ENCODE measurements around the gene HOOK1. TPM values are rescaled to one million over a fixed set of nuclear protein-coding genes. Genes with fewer than 3 reads are reported as not detected.

The HOOK1 gene
- total RNA-seq, 2 experiments from 2014 or later, result 18.1 to 19.4 TPM

- Histone ChIP-seq H3K4me1 (ENCODE audit: insufficient read depth, low read length) (no peaks in the 10 kb centered on the region), H3K4me3 (ENCODE audit: low read length) (no peak overlapping the region), H3K9me3 (ENCODE audit: control insufficient read depth in 1 of 2, insufficient read depth in 1 of 2, low read length in 2 of 2) (no peaks in the 10 kb centered on the region), H3K36me3 (ENCODE audit: insufficient read depth, low read length) (no peaks in the 10 kb centered on the region), H3K27me3 (ENCODE audit: control insufficient read depth in 1 of 2, insufficient read depth in 2 of 2, low read length in 2 of 2) (no peaks in the 10 kb centered on the region), H3K27ac (ENCODE audit: low read depth in 1 of 2, low read length in 2 of 2) (no peak overlapping the region)
- Mint-ChIP-seq H3K4me1 (ENCODE audit: low read depth) (no peaks in the 10 kb centered on the region), H3K27me3 (no peaks in the 10 kb centered on the region), H3K9me3 (no peaks in the 10 kb centered on the region), H3K27ac (no peak overlapping the region), H3K36me3 (ENCODE audit: low read depth) (peaks cover 8% of the 10 kb centered on the region), H3K4me3 (no peak overlapping the region)
- ATAC-seq (ENCODE audit: poor library complexity) (no peak), DNase-seq (no peak)
- CTCF ChIA-PET, result no interaction called here
- POLR2A ChIA-PET, result no interaction called here
- TF ChIP-seq CTCF (IDR thresholded peaks at IDR 0.05), result no peak
- intact Hi-C loops (cut with DNase I, micrococcal nuclease), result no loop called here
Measured at GRCh38 chr1:59915516-59915915, 100.8 kb downstream of the HOOK1 start.

GRCh38 chr1:59917026-59917784 is 102.5 kb downstream of the HOOK1 start:
- CTCF ChIA-PET, result interaction anchor here (1.5 kb wide), 1 partner anchor 30 kb away, joined by 3 read pairs; no protein-coding TSS in a partner anchor
- no peak overlapping the region for H3K27ac ChIP-seq (ENCODE audit: low read depth in 1 of 2, low read length in 2 of 2)
- no peaks in the 10 kb centered on the region for H3K4me1 Mint-ChIP-seq (ENCODE audit: low read depth)
- H3K27ac Mint-ChIP-seq, result no peak overlapping the region
- no peak for TF ChIP-seq CTCF (IDR thresholded peaks at IDR 0.05)
- H3K9me3 ChIP-seq (ENCODE audit: control insufficient read depth in 1 of 2, insufficient read depth in 1 of 2, low read length in 2 of 2), result no peaks in the 10 kb centered on the region
- no peaks in the 10 kb centered on the region for H3K4me1 ChIP-seq (ENCODE audit: insufficient read depth, low read length)
- H3K4me3 Mint-ChIP-seq, result no peak overlapping the region
- no peak for ATAC-seq (ENCODE audit: poor library complexity)
- intact Hi-C loops (cut with DNase I, micrococcal nuclease), result no loop called here
- H3K36me3 Mint-ChIP-seq (ENCODE audit: low read depth), result peaks cover under 1% of the 10 kb centered on the region
- POLR2A ChIA-PET, result no interaction called here
- peaks cover 3% of the 10 kb centered on the region for H3K27me3 Mint-ChIP-seq
- H3K9me3 Mint-ChIP-seq, result no peaks in the 10 kb centered on the region
- DNase-seq, result no peak
- no peaks in the 10 kb centered on the region for H3K27me3 ChIP-seq (ENCODE audit: control insufficient read depth in 1 of 2, insufficient read depth in 2 of 2, low read length in 2 of 2)
- no peak overlapping the region for H3K4me3 ChIP-seq (ENCODE audit: low read length)
- no peaks in the 10 kb centered on the region for H3K36me3 ChIP-seq (ENCODE audit: insufficient read depth, low read length)

GRCh38 chr1:59917785-59918180 is 103.0 kb downstream of the HOOK1 start:
- ChIA-PET POLR2A (no interaction called here), CTCF (no interaction called here)

More at GRCh38 chr1:59917785-59918180, 103.0 kb downstream of the HOOK1 start:
- Mint-ChIP-seq H3K4me1 (ENCODE audit: low read depth) (no peaks in the 10 kb centered on the region), H3K36me3 (ENCODE audit: low read depth) (no peaks in the 10 kb centered on the region), H3K27ac (no peak overlapping the region), H3K9me3 (no peaks in the 10 kb centered on the region), H3K27me3 (peaks cover 3% of the 10 kb centered on the region), H3K4me3 (no peak overlapping the region)
- no peak for TF ChIP-seq CTCF (IDR thresholded peaks at IDR 0.05)
- intact Hi-C loops (cut with DNase I, micrococcal nuclease), result no loop called here
- H3K4me1 ChIP-seq (ENCODE audit: insufficient read depth, low read length), result no peaks in the 10 kb centered on the region
- H3K27ac ChIP-seq (ENCODE audit: low read depth in 1 of 2, low read length in 2 of 2), result no peak overlapping the region
- H3K4me3 ChIP-seq (ENCODE audit: low read length), result no peak overlapping the region
- no peaks in the 10 kb centered on the region for H3K9me3 ChIP-seq (ENCODE audit: control insufficient read depth in 1 of 2, insufficient read depth in 1 of 2, low read length in 2 of 2)
- no peaks in the 10 kb centered on the region for H3K27me3 ChIP-seq (ENCODE audit: control insufficient read depth in 1 of 2, insufficient read depth in 2 of 2, low read length in 2 of 2)
- no peak for DNase-seq
- ATAC-seq (ENCODE audit: poor library complexity), result no peak
- H3K36me3 ChIP-seq (ENCODE audit: insufficient read depth, low read length), result no peaks in the 10 kb centered on the region

Data from CD4-positive, alpha-beta T cell (primary cell).